ENCODE data around the gene FOLR2.

GRCh38 chr11:72221386-72222075, 4.9 kb downstream of the FOLR2 start:
- TF ChIP-seq CTCF (IDR thresholded peaks at IDR 0.05) (no peak), POLR2A (IDR thresholded peaks at IDR 0.05) (no peak), POLR2AphosphoS5 (IDR thresholded peaks at IDR 0.05; ENCODE audit: insufficient read depth in 1 of 2, low read depth in 1 of 2) (no peak)
